Measurements from ENCODE around the gene MARK3. TPM values are rescaled to one million over a fixed set of nuclear protein-coding genes. Genes with fewer than 3 reads are reported as not detected.

MARK3 gene
- total and polyA plus RNA-seq, 2 of the 13 experiments (the other 11 are each of a cell fraction or from before 2014, with no cell fraction given): 47.7 to 56.6 TPM

GRCh38 chr14:103549361-103550311, 164.4 kb downstream of the MARK3 start (continued):
- TF ChIP-seq ZNF614 (CRISPR knock-in tag; IDR thresholded peaks at IDR 0.05; ENCODE audit: borderline replicate concordance) (0 out of 2 replicates have a peak, but pooled peaks have one; percentile 46), REL (CRISPR knock-in tag; conservative IDR thresholded peaks at IDR 0.05) (no peak; the same call in 1 of the 2 replicates), ZBTB26 (CRISPR knock-in tag; IDR thresholded peaks at IDR 0.05; ENCODE audit: borderline replicate concordance) (no peak), ZNF18 (CRISPR knock-in tag; IDR thresholded peaks at IDR 0.05; ENCODE audit: insufficient replicate concordance) (no peak), PHF5A (CRISPR knock-in tag; IDR thresholded peaks at IDR 0.05; ENCODE audit: low read depth, unreplicated experiment) (peak; percentile 49), ZNF768 (CRISPR knock-in tag; IDR thresholded peaks at IDR 0.05) (peak; percentile 81; the same call in 1 of the 2 replicates), ZBTB14 (CRISPR knock-in tag; IDR thresholded peaks at IDR 0.05) (no peak), MNT (IDR thresholded peaks at IDR 0.05) (no peak), ARNT2 (CRISPR knock-in tag; IDR thresholded peaks at IDR 0.05; ENCODE audit: low read depth) (no peak), ZSCAN25 (CRISPR knock-in tag; IDR thresholded peaks at IDR 0.05) (no peak), AHR (CRISPR knock-in tag; IDR thresholded peaks at IDR 0.05) (no peak), ZC3H13 (CRISPR knock-in tag; IDR thresholded peaks at IDR 0.05) (peak; percentile 66; the same call in 1 of the 2 replicates), ZBTB49 (CRISPR knock-in tag; IDR thresholded peaks at IDR 0.05; ENCODE audit: borderline replicate concordance) (no peak), ZBTB42 (CRISPR knock-in tag; IDR thresholded peaks at IDR 0.05) (no peak), PBX2 (CRISPR knock-in tag; IDR thresholded peaks at IDR 0.05) (no peak)
